Gastroesophageal sphincter (tissue), 3 donors: ENCODE results near the gene UROD.

Source experiments
- EP300 ChIP-seq: sonication (generic); formaldehyde crosslinking; IDR thresholded peaks from one replicate; pipeline ENCODE4 v1.6.1; 2017; ENCODE audit warnings: antibody characterized with exemption, mild to moderate bottlenecking
- POLR2A ChIP-seq, 2 donors: fragments of 450-650 bp; IDR thresholded peaks; one replicate each; pipeline ENCODE4 v1.6.1; 2017; ENCODE audit warnings: antibody characterized with exemption in 2 of 2, mild to moderate bottlenecking in 2 of 2, moderate library complexity in 1 of 2
- POLR2AphosphoS5 ChIP-seq: sonication (generic); formaldehyde crosslinking; IDR thresholded peaks from one replicate; pipeline ENCODE4 v1.6.1; 2017; ENCODE audit warnings: antibody characterized with exemption
- TF ChIP-seq, protein P1 (sequence below), 4 experiments: fragments of 200-600 bp in 2 of 4; fragments of 450-650 bp in 2 of 4; sonication (generic) in 1 of 4; IDR thresholded peaks; one replicate each; pipeline ENCODE4 v1.5.1; 2017 to 2019; ENCODE audit warnings: antibody characterized with exemption in 4 of 4, mild to moderate bottlenecking in 2 of 4, moderate library complexity in 2 of 4

DNA sequence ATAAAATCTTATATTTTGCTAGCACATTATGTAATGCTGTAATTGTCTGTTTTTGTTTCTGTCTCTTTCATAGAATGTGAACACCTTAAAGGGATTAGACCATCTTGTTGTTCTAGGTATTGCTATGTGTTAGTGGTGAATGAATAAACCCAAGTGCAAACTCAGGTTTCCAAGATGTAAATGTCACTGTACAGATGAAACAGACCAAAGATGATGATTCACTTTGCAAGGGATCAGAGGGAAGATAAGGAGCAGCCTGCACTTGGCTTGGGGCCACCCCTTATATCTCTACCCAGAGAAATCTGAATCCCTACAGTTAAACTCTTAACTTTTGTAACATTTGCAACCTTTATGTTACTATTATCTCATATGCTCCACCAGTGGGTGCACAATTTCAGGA lies 25.4 kb downstream of the UROD start:
- TF ChIP-seq, protein P1, sequence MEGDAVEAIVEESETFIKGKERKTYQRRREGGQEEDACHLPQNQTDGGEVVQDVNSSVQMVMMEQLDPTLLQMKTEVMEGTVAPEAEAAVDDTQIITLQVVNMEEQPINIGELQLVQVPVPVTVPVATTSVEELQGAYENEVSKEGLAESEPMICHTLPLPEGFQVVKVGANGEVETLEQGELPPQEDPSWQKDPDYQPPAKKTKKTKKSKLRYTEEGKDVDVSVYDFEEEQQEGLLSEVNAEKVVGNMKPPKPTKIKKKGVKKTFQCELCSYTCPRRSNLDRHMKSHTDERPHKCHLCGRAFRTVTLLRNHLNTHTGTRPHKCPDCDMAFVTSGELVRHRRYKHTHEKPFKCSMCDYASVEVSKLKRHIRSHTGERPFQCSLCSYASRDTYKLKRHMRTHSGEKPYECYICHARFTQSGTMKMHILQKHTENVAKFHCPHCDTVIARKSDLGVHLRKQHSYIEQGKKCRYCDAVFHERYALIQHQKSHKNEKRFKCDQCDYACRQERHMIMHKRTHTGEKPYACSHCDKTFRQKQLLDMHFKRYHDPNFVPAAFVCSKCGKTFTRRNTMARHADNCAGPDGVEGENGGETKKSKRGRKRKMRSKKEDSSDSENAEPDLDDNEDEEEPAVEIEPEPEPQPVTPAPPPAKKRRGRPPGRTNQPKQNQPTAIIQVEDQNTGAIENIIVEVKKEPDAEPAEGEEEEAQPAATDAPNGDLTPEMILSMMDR (IDR thresholded peaks at IDR 0.05) = no peak
- TF ChIP-seq POLR2A (IDR thresholded peaks at IDR 0.05) (no peak), EP300 (no peak), POLR2AphosphoS5 (no peak)
